ENCODE data around the gene ILDR1.
"Not testable (repeated sequence)": the region's sequence is repeated elsewhere in the genome, so short reads cannot be mapped to it uniquely, and the experiment has no call there.

The ILDR1 gene

DNA sequence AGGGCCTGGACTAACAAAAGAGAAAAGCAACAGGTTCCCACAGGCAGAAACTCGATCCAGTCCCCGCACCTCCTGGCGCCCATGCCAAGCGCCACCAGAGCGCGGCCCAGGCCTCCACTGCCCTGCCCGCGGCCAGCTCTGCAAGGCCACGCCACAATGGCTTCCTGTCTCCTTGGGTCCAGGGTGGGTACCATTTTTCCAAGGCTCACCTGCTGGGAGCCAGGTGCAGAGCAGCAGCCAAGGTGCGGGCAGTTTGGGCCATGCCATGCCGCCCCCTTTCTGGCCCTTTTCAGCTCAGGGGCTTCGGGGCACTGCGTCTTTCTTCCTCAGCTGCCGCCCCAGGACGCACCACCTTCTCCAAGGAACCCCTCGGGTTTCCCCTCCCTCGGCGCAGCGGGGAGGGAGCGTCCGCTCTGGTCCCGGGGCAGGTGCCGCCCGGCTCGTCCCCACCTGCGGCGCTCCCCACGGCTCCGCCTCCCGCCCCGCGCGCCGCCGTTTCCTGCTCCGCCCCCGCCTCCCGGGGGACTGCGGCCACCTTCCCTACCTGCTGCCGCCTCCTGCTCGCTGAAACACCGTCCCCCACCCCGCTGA lies at the start of gene ILDR1:
Gene ILDR1, minus strand, starts transcription at position 437 of the 591 bp plus-strand sequence. Its CDS starts 170 bp downstream, at position 267.
- no peak for DNase-seq

DNA sequence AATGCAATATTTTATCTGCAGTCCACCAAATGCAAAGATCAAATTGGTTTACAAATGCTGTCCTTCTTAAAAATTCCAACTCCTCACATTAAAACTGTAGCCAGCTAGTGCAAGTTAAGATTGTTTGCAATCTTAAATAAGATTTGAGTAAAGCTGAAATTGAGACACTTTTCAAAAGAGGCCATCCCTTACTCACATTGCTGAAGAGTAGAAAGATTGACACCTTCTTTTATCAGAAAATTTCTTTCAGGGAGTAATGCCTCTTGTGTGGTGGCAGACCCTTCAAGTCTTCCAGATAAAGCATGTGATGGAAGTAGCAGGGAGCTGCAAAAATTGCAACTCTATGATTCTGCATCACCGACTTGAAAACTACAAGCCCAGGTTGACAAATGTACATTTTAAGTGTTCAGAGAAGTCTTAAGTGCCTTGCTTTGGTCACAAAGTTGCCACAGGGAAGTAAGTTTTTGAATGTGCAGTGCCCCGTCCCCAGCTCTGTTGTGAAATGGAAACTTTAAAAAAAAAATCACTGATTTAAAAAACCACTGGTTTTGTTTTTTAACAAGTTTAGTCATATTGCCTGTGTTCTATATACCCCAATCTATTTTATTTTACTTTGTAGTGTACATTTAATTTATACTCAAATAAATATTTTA lies 45.7 kb upstream of the ILDR1 start:
- no peak for DNase-seq

DNA sequence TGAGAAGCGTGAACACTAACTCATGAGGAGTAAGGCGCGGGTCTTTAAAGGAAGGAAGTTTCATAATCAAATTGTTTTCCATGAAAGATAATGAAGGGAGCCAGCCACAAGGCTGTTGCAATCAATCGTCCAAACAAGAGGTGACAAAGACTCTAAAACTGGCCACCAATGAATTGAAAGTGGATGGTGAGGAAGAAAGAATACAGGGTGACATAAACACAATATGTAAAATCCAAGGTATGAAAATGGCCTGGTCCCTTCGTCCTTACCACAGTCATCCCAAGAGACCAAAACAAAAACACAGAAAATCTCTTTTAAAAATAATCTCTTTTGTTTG lies 45.1 kb upstream of the ILDR1 start:
- DNase-seq: no peak

DNA sequence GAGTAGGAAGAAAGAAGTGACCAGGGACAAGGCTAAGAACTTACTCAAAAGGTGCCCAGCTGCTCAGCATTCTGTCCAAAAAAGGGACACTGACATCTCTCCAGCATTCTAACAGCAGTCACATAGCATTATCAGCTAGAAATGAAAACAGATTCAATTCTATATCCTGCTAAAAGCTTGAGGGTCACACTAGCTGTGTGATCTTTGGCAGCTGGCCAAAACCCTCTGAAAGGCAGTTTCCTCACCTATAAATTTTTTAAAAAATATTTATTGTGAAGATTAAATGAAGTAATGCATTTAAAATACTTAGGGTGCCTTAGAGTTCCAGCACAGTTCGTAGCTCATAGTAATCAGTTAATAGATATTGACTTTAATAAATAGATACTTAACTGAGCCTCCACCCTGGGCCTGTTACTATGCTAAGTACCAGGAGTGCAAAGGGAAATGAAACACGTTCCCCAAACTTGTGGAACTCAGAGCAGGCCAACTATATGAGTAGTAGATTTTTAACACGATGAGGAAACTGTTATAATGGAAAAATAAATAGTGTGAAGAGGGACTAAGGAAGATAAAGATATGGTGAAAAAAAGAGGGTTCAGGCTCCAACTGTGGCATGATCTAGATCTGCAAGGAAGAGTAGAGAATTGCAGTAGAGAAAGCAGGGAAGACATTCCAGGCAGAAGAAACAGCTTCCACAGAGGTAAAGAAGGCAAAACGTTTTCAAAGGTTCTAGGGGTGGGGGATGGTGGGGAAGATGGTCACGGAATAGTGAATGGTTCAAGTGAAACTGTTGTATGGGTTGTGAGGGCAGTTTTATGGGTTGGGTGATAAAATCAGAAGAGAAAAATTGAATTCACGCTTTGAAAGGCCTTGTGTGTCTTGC lies 44.5 kb upstream of the ILDR1 start:
- no peak for DNase-seq

DNA sequence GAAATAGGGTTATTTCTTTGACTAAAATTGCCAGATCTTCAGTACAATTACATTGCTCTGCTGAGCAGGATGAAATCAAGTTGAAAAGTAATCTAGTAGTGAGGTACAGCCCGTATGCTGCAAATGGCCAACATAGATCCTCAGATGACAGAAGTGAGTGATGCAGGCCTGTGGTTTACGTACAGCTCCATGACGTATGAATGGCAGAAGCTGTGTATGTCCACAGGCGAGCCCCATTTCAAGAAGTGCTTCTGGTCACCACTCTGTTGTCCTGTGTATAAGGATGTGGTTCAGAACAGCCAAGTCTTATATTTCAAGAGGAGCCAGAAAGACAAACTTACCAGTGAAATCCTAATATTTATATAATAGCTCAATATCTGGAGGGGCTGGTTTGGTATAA lies 42.3 kb upstream of the ILDR1 start:
- no peak for DNase-seq

DNA sequence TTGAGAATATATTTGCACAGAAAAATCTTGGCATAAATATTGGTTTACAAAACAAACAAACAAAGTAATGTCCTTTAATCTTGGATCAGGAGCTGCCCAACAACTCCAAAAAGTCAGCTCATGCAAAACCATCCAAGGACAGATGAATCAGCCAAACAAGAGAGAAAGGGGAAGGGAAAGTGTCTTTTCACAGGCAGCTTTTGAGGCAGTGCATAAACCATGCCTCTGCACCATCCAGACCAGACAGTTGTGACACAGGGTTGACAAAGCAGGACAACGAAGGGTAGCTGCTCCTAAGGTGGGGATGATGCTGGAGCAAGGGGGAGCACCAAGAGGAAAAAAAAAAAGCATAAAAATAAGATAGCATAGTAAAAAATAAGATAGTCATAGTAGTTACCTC lies 41.9 kb upstream of the ILDR1 start:
- DNase-seq: no peak

DNA sequence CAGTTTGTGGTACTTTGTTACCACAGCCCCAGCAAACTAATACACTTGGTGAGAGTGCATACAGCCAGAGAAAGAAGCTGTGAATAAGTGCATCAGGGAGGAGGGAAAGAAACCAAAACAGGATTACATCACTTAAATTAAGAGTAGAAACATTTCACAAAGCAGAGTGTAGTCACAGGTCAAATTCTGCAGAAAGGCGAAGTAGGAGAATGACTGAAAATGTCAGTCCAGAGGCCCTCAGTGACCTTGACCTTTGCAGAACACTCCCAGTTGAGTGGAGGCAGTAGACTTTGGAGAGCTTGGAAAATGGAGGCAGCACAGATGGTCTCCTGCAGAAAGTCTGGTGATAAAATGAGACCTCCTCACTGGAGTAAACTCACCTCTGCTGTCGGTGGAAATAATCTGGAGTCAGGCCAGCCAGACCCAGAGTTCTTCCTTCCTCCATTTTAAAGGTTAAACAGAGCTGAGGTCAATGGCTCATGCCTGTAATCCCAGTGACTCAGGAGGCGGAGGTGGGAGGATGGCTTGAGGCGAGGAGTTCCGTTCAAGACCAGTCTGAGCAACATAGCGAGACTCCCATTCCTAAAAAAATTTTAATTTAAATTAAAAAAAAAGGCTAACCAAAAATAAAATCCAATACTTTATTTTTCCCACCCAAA lies 38.1 kb upstream of the ILDR1 start:
- no peak for DNase-seq

DNA sequence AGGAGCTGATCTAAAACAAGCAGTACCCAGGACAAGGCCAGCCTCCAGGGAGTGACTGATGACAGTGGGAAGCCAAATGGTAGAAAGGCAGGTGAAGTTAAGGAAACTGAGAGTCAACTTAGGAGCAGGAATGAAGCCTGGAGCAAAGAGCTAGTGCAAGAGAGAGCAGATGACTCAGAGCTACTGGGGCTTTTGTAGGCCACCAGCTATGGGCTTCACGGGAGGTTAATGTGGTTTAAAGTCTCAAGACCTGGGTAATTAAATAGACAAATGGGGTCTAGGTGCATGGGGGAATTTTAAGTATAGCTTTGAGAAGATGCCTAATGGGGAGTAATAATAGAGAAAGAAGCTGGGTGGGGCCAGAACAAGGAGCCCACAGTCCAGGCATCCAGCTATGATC lies 36.2 kb upstream of the ILDR1 start:
- no peak for DNase-seq

DNA sequence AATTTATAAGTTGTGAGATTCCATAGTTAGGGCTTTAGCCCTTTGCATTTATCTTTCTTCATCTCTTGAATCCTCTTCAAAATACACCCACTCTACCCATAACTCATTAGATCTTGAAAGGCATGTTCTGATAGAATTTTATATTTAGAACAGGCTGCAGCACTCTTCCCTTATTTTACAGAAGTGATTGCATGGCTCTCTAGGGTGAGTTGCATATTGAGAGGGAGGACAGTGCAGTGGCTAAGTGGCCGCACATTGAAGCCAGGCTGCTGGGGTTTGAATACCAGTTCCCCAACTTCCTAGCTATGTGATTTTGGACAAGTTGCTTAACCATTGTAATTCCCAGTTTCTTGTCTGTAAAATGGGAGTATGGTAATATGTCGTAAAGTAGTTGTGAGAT lies 35.6 kb upstream of the ILDR1 start:
- no peak for DNase-seq

DNA sequence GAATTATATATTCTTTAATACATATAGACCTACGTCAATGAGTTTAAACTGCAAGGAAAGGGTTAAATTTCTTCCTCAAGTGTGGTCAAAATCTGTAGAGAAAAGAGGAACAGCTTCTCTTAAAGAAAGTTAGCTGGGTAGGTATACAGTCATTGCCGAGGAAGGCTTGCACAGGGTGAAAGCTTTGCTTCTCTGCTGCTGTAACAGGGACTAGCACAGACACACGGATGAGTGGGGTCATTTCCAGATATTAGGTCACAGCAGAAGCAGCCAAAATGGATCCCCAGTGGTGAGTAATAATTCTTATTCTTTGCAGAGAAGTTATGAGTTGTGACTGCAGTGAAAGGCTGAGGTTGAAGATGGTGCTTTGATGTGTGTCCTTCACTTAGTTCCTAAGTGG lies 33.2 kb upstream of the ILDR1 start, which contains the start of gene CD86:
Gene CD86, plus strand, starts transcription at position 148 of the 400 bp plus-strand sequence. Its CDS starts 128 bp downstream, at position 276.
- no peak for DNase-seq

DNA sequence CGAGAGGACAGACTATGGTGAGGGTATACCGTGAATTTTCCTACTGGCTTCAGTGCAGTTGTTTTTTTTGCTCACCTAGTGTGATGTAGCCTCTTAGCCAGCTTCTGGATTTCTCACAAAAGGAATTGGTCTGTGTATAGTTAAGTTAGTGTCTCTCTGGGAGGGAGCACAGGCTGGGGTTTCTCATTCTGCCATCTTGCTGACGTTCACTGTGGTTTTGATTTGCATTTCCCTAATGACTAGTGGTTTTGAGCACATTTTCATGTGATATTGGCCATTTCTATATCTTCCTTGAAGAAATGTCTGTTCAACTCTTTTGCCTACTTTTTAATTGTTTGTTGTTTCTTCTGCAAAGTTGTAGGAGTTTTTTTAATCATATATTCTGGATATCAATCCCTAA lies 30.9 kb upstream of the ILDR1 start:
- no peak for DNase-seq

DNA sequence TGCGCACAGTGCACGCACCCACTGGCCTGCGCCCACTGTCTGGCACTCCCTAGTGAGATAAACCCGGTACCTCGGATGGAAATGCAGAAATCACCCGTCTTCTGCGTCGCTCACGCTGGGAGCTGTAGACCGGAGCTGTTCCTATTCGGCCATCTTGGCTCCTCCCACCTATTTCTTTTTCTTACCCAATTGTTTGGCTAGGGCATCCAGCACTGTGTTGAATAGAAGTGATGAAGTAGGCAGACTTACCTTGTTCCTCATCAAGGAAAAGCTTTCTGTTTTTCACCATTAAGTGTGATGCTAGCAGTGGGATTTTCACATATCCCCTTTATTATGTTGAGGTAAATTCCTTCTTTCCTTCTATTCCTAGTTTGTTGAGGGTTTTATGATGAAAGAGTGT lies 25.7 kb upstream of the ILDR1 start:
- not testable (repeated sequence) for DNase-seq

DNA sequence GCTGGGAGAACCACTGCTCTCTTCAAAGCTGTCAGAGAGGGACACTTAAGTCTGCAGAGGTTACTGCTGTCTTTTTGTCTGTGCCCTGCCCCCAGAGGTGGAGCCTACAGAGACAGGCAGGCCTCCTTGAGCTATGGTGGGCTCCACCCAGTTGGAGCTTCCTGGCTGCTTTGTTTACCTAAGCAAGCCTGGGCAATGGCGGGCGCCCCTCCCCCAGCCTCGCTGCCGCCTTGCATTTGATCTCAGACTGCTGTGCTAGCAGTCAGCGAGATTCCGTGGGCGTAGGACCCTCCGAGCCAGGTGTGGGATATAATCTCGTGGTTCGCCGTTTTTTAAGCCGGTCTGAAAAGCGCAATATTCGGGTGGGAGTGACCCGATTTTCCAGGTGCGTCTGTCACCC lies 25.2 kb upstream of the ILDR1 start:
- not testable (repeated sequence) for DNase-seq

DNA sequence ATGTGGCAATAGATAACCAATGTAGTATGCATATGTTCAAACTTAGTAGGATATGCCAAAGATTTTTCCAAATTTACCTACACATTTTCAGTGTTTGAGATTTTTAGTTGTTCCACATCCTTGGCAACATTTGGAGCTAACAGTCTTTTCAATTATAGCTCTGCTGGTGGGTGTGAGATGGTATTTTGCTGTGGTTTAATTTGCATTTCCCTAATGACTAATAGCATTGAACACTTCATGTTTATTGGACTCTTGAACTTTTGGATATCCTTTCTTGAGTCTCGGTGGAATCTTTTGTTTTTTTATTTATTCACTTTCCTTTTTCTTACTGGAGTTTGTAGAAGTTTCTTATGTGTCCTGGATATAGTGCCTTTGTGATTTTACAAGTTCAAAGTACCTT lies 11.0 kb upstream of the ILDR1 start:
- no peak for DNase-seq

DNA sequence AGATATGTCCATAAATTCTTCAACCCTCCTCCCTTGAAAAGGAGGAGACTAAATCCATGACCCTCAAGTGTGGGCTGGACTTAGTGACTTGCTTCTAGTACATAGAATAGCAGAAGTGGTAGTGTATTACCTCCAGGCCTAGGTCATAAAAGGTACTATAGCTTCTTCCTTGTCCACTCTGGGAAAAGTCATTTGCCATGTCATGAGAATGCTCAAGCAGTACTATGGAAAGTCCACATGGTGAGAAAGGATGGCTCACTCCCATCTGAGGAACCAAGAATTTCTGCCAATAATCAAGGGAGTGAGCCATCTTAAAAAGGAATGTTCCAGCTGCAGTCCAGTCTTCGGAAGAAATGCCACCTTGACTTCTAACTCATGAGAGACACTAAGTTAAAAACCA lies 10.5 kb upstream of the ILDR1 start:
- no peak for DNase-seq

DNA sequence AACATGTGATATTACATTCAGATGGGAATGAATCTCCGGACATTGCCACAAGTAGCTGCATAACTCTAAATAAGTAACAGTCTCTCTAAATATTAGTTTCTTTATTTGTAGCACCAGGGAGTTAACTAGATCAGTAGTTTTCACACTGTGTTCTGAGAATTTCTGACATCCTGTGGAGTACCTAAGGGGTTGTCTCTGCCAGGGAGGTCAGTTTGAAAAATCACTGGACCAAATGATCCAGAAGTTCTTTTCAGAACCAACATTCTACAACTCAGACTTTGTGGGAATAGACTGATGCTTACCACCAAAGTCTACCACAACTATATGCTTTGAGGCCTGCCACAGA lies 9.0 kb upstream of the ILDR1 start:
- no peak for DNase-seq

DNA sequence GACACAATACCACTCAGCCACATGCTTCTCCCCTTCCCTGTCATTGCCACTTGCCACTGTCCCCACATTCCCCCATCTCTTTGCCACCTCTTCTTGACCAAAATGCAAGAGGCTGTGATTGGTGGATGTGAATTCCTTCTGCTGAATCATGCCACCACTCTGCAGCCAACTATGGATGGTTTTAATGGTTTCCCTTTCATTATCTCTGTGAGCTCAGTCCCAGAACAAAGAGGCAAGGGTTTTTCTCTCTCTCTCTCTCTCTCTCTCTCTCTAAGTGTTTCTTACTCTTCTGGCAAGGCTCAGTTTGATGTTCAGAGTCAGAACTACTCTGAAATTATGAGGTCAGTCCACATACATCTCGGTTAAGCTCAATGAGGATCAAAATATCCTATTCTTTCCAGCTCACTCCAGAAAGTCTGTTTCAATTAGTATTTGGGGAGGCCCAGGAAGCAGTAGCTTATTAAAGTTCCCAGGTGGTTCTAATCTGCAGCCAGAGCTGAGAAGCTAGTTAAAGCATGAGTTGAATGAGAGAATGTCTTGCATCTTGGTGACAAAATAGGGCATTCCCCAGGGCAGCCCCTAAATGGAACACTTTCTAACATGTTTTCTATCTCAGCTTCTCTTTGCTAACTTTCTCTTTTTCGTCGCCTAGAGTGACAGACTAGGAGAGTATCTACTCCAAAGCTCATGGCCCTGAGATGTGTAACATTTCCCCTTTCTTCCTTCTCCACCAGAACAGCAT lies 8.5 kb upstream of the ILDR1 start:
- peak; percentile 23 for DNase-seq

DNA sequence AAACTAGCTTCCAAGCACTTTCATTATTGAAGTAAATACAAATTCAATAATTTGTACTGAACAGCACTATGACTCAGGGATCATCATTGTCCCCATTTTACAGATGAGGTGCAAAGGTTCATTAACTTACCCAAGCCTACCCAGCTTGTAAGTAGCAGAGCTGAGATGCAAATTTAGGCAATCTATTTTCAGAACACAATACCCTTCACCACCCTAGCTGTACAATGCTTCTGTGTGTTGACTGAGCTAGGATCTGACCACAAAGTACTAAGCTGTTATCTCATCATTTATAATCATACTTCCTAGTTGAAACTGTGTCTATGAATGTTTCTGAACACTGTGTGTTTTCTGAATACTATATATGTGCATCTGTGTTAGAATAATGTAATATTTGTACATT lies 3.2 kb upstream of the ILDR1 start:
- DNase-seq: no peak

DNA sequence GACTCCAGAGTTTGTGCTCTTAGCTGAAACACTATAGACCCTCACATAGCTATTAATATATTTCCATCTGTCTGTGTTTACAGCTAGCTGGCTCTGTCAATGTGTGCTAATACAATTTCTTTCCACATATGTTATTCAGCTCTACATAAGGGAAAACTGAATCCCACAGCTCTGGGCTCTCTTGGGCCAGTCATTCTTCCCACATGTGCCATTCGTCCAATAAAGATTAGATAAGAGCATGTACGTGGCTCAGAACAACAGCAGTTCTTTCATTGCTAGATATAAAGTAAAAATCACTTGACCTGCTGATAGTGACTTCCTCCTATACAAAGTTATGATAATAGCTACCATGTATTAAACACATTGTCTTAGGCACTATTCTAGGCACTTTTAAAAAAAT lies 2.8 kb upstream of the ILDR1 start:
- no peak for DNase-seq

DNA sequence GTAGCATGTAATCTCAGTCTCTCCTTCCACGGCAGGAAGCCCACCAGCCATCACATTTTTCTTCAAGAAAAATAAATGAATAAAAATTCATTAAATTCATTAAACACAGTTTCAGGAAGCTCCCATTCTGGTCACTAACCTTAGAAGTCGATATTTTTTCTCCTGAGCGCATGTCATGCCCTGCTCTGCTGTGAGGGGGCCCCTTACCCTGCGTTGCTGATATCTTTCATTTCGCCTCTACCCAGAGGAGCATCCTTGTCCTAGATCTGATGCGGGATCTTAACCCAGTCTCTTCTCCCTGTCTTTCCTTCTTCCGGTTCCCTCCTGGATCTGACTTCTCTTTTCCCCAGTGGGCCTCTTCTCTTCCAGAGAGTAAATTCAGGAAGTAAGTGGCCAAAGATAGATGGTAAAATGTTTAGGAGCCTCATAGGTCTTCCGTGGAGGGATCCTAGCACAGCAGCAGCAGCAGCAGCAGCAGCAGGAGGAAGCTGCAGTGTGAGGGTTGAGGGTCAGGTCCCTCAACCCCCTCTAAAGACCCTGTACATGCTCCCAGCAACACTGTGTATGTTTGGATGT lies 1.4 kb upstream of the ILDR1 start:
- DNase-seq: no peak

DNA sequence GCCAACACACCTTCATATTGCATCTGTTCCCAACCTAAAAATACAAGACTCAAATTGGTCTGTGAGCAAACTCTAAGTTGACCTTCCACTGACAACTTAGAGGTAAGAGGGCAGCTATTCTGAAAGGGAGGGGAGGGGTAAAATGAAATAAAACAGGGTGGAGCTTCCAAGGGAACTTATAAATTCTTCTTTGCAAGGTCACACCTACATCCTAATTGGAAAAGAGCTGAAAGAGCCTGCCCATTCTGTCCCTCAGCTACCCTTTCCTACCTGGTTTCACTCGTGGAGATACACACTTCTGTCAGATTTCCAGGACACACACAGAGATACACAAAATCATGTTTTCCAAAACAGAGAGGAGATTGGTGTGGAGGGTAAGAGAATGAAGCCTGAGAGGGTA lies 1.0 kb downstream of the ILDR1 start:
- DNase-seq: no peak

DNA sequence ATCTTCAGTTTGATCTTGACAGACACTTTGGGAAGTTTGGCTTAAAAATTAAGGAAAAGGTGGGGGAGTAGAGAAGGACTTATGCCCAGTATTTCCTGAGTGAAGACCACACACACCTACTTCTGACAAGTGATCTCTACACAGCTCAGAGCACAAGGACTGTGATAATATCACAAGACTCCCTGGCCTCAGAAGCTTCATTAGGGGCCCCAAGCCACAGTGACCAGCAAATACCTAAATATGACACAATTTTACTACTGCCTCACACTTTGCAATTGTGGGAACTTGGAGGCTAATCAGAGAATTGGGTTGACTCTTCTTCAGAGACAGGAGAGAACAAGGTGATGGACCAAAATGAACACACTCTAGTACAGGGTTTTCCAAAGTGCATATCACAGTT lies 2.6 kb downstream of the ILDR1 start:
- DNase-seq: no peak

DNA sequence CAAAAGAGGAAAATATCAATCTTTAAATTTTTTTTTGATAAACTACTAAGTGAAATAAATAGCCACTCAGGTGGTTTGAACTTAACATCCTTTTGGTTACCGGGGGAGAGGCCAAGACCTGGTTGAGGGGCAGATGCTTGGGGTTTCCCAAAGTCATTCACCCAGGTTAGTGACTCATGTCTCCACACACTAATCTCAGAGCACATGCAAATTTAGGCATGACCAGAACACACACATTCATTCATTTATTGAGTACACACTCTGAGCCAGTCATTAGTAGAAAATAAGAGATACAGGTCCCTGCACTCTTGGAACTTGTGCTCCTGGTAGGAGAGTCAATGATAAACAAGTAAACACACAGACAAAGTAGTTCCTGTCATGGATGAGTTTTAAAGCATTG lies 7.3 kb downstream of the ILDR1 start:
- DNase-seq: no peak

Data from CD4-positive, alpha-beta T cell treated with Interleukin-10 for 1 hour (primary cell).